Ovary (tissue), 9 donors: Measurements from ENCODE around the gene SMARCC1. TPM values are rescaled to one million over a fixed set of nuclear protein-coding genes. Genes with fewer than 3 reads are reported as not detected.

ENCODE experiments used
- DNase-seq, 5 donors: peaks; one replicate each; pipeline ENCODE4 v3.0.0-alpha.2; 2019 to 2020
- H3K27ac ChIP-seq, 2 donors: fragments of 200-600 bp; one replicate each; pipeline versions ENCODE4 v1.5.1 to v1.8.0; 2019 to 2022
- H3K27me3 ChIP-seq: fragments of 200-600 bp; one replicate; pipeline ENCODE4 v1.8.0; 2022
- H3K36me3 ChIP-seq: fragments of 200-600 bp; sonication (generic); one replicate; pipeline ENCODE4 v1.5.1; 2019
- H3K4me1 ChIP-seq: one replicate; pipeline ENCODE4 v1.8.1; 2013; ENCODE audit warnings: mild to moderate bottlenecking, moderate library complexity; ENCODE audit not compliant: insufficient read depth
- H3K4me3 ChIP-seq: fragments of 200-600 bp; sonication (generic); one replicate; pipeline ENCODE4 v1.5.1; 2017
- H3K9me3 ChIP-seq, 2 donors: fragments of 200-600 bp in 1 of 2; sonication (generic) in 1 of 2; one replicate each; pipeline versions ENCODE4 v1.5.1 to v1.8.1; 2013 to 2019; ENCODE audit warnings: mild to moderate bottlenecking in 1 of 2, moderate library complexity in 1 of 2
- CTCF ChIP-seq, 3 donors: fragments of 450-650 bp in 2 of 3; fragments of 200-600 bp in 1 of 3; IDR thresholded peaks; one replicate each; pipeline versions ENCODE4 v1.5.1 to v1.8.0; 2016 to 2022; ENCODE audit warnings: antibody characterized with exemption in 3 of 3, mild to moderate bottlenecking in 1 of 3
- EP300 ChIP-seq: sonication (generic); formaldehyde crosslinking; IDR thresholded peaks from one replicate; pipeline ENCODE4 v1.6.1; 2017; ENCODE audit warnings: antibody characterized with exemption
- POLR2A ChIP-seq: fragments of 450-650 bp; IDR thresholded peaks from one replicate; pipeline ENCODE4 v1.6.1; 2017; ENCODE audit warnings: antibody characterized with exemption, mild to moderate bottlenecking, moderate library complexity
- WGBS, 3 donors: extraction: QIAGEN DNeasy Blood & Tissue Kit in 1 of 3; methylation state at CpG; one replicate each; pipeline versions ENCODE4 v1.1.5 to v1.1.7; 2013 to 2017; 5-methylcytosine and 5-hydroxymethylcytosine counted together
- intact Hi-C, 4 donors: fragments of 100-400 bp; cut with DNase I; formaldehyde crosslinking; loops; one replicate each; pipeline versions ENCODE4 v1.11.0 to v1.15.1; 2022 to 2023
- polyA plus RNA-seq, 2 donors: library from polyadenylated mRNA; stranded (reverse); fragments of 200-250 nt in 1 of 2; fragments of 350-450 nt in 1 of 2; fragmentation: Illumina TruSeq in 1 of 2; extraction: RNeasy Lipid Tissue Mini Kit (QIAGEN cat#74804) in 1 of 2; gene quantifications; one replicate each; pipeline ENCODE4 v1.2.3, GENCODE V29; 2013 to 2014
- small RNA-seq: library from RNA; depleted of rRNA; stranded (forward); fragments of <200 nt; gene quantifications from one replicate; pipeline ENCODE3, GENCODE V24; 2016
- total RNA-seq, 7 donors: library from RNA; depleted of rRNA in 2 of 7; stranded (reverse); fragments of >200 nt in 2 of 7; fragmentation: NEBNext Ultra II Directional in 3 of 7; extraction: Animal tissue kit (Norgen Biotek cat#: 25700) in 3 of 7; gene quantifications; one replicate each; pipeline versions ENCODE4 v1.1.0 to v1.2.4, GENCODE V29; 2016 to 2023
- donor health status: DM: no; HTN: no; CAD: no; lungs with moderate emphysema.
- donor health status: DM: no; HTN: no; CAD: no.
- donor health status: Bipolar disorder and iron deficiency.
- donor health status: DM: yes; HTN: yes; CAD: no.
- donor health status: DM: no; HTN: no; CAD: no.
- donor health status: DM: yes; HTN: yes; CAD: no.

SMARCC1 gene
- total and polyA plus RNA-seq, 9 donors, result 24.8 to 68.9 (median 60.4) TPM

DNA sequence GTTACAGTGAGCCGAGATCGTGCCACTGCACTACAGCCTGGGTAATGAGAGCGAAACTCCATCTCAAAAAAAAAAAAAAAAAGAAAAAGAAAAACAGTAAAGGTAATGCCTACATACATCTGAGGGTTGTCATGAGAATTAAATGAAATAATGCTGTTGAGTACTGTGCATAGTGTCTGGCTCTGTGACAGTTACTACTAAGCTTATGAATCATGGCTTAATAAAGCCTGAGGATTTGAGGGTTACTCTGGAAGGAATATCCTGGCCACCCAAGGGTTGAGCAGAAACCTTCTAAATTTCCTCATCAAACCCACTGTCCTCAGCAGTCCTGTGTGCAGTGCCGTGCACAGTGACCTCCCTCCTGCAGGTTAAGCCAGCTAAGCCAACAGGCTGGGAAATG lies 241.4 kb downstream of the SMARCC1 start:
- TF ChIP-seq CTCF (IDR thresholded peaks at IDR 0.05) (no peak), EP300 (no peak), POLR2A (no peak)
- no peak overlapping the region for H3K27ac ChIP-seq
- no peak overlapping the region for H3K4me3 ChIP-seq
- no peaks in the 10 kb centered on the region for H3K27me3 ChIP-seq
- intact Hi-C loops, result no loop called here
- no peaks in the 10 kb centered on the region for H3K9me3 ChIP-seq
- H3K4me1 ChIP-seq, result peaks cover 10% of the 10 kb centered on the region
- DNase-seq, result no peak
- WGBS, 3 donors, result 93 to 96% (median 95%) methylated on average over 4 of the region's 4 CpGs
- H3K36me3 ChIP-seq, result no peaks in the 10 kb centered on the region

- Histone ChIP-seq H3K4me3 (no peak overlapping the region), H3K4me1 (no peaks in the 10 kb centered on the region), H3K27me3 (no peaks in the 10 kb centered on the region), H3K27ac (no peak overlapping the region), H3K9me3 (no peaks in the 10 kb centered on the region), H3K36me3 (no peaks in the 10 kb centered on the region)
- WGBS, 3 donors, result 78 to 86% (median 85%) methylated on average over 6 of the region's 6 CpGs
- TF ChIP-seq CTCF (IDR thresholded peaks at IDR 0.05) (no peak), EP300 (no peak), POLR2A (no peak)
- DNase-seq, result no peak
- intact Hi-C loops, result no loop called here
Measured at GRCh38 chr3:47536967-47537366, 244.7 kb downstream of the SMARCC1 start.

DNA sequence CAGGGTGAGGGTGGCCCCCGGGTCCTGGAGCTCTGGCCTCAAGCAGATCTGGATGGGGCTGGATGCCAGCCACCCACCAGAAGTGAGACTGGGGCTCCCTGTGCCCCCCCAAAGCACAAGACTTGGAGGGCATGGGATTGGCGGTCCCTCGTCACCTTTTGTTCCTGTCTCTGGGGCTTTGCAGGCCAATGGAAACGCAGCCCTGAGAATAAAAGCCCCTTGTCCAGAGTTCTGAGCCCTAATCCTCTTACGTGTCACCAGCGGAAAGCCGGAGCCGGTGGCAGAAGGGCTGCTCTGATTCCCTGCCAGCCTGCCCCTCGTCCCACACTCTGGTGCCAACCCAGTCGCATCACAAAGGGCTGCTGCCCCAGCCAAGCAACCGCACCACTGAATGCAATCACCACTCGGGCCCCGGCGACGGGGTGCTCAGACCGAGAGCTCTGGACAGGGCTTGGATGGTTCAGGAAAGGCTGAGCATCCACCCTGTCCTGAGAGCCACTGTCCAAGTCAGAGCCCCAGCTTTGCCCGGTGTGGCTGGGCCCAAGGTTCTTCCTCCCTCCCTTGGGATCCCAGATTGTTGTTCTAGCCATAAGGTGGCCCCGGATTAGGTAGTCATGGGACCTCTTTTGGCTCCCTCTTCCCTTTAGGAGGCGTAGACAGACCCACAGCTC lies 245.3 kb downstream of the SMARCC1 start:
- no peaks in the 10 kb centered on the region for H3K27me3 ChIP-seq
- H3K4me3 ChIP-seq, result no peak overlapping the region
- WGBS, 3 donors, result 89 to 94% (median 93%) methylated on average over 17 to 19 of the region's 19 CpGs
- no peaks in the 10 kb centered on the region for H3K9me3 ChIP-seq
- no peaks in the 10 kb centered on the region for H3K36me3 ChIP-seq
- no peak for DNase-seq
- TF ChIP-seq POLR2A (no peak), EP300 (no peak), CTCF (IDR thresholded peaks at IDR 0.05) (no peak)
- intact Hi-C loops, result no loop called here
- no peak overlapping the region for H3K27ac ChIP-seq
- H3K4me1 ChIP-seq, result no peaks in the 10 kb centered on the region

Small RNA genes lying within 50 kb of the gene (small RNA-seq; reads per million reads assigned to genes)
- gene RF02271 (not detected), gene RN7SL870P (not detected)

Other genes starting within 250 kb of the SMARCC1 start
- gene CSPG5, start 203.0 kb downstream of the SMARCC1 start, total RNA-seq, result under 1 TPM in 5 of 7 donors, not detected in 2; 0.11 to 0.45 (median 0.30) TPM
- gene CSPG5, start 203.0 kb downstream of the SMARCC1 start, polyA plus RNA-seq, result under 1 TPM; 0.22 to 0.42 TPM
- 10 to 100 TPM; 48.0 to 66.8 (median 60.3) TPM for gene DHX30, start 21.2 kb upstream of the SMARCC1 start, total RNA-seq
- 10 to 100 TPM; 19.5 to 44.5 TPM for gene DHX30, start 21.2 kb upstream of the SMARCC1 start, polyA plus RNA-seq
- 100 to 1,000 TPM in 5 of 7 donors, 10 to 100 TPM in 2; 64.9 to 271 (median 196) TPM for gene MAP4, start 234.5 kb upstream of the SMARCC1 start, total RNA-seq
- gene MAP4, start 234.5 kb upstream of the SMARCC1 start, polyA plus RNA-seq, result 100 to 1,000 TPM in 1 of 2 donors, 10 to 100 TPM in 1; 89.3 to 207 TPM